IPS-11a (cell line): ENCODE measurements around the gene CDC37L1.

Experiments
- H3K4me3 ChIP-seq: one replicate; pipeline ENCODE4 v1.5.1; 2013; ENCODE audit warnings: low read depth, low read length, control low read depth

The CDC37L1 gene

GRCh38 chr9:4668604-4669003 lies 10.8 kb upstream of the CDC37L1 start:
- H3K4me3 ChIP-seq, result no peak overlapping the region

- no peak overlapping the region for H3K4me3 ChIP-seq
Observed at GRCh38 chr9:4669890-4670289, 9.5 kb upstream of the CDC37L1 start.

GRCh38 chr9:4670591-4670990 lies 8.8 kb upstream of the CDC37L1 start:
- no peak overlapping the region for H3K4me3 ChIP-seq

- no peak overlapping the region for H3K4me3 ChIP-seq
Observed at GRCh38 chr9:4671737-4672136, 7.6 kb upstream of the CDC37L1 start.

GRCh38 chr9:4674783-4675182 lies 4.6 kb upstream of the CDC37L1 start:
- no peak overlapping the region for H3K4me3 ChIP-seq

- no peak overlapping the region for H3K4me3 ChIP-seq
Observed at GRCh38 chr9:4677392-4677791, 2.0 kb upstream of the CDC37L1 start.

GRCh38 chr9:4678679-4679267 lies 596 bp upstream of the CDC37L1 start:
- peak overlapping the region; percentile 84 for H3K4me3 ChIP-seq

GRCh38 chr9:4680173-4680525 lies 780 bp downstream of the CDC37L1 start:
- H3K4me3 ChIP-seq, result peak overlapping the region; percentile 84

GRCh38 chr9:4680750-4681149 lies 1.4 kb downstream of the CDC37L1 start:
- peak overlapping the region; percentile 84 for H3K4me3 ChIP-seq

GRCh38 chr9:4684820-4685219 lies 5.5 kb downstream of the CDC37L1 start:
- no peak overlapping the region for H3K4me3 ChIP-seq

GRCh38 chr9:4686112-4686511 lies 6.7 kb downstream of the CDC37L1 start:
- no peak overlapping the region for H3K4me3 ChIP-seq

GRCh38 chr9:4686584-4686983 lies 7.2 kb downstream of the CDC37L1 start:
- no peak overlapping the region for H3K4me3 ChIP-seq

GRCh38 chr9:4689021-4689420 lies 9.7 kb downstream of the CDC37L1 start:
- H3K4me3 ChIP-seq, result no peak overlapping the region

GRCh38 chr9:4689687-4690104 lies 10.3 kb downstream of the CDC37L1 start:
- H3K4me3 ChIP-seq, result no peak overlapping the region

- no peak overlapping the region for H3K4me3 ChIP-seq
Observed at GRCh38 chr9:4690144-4690543, 10.8 kb downstream of the CDC37L1 start.

- no peak overlapping the region for H3K4me3 ChIP-seq
Observed at GRCh38 chr9:4691795-4692194, 12.4 kb downstream of the CDC37L1 start.

GRCh38 chr9:4700091-4700490 lies 20.7 kb downstream of the CDC37L1 start:
- no peak overlapping the region for H3K4me3 ChIP-seq

- H3K4me3 ChIP-seq, result no peak overlapping the region
Observed at GRCh38 chr9:4700932-4701331, 21.6 kb downstream of the CDC37L1 start.

- H3K4me3 ChIP-seq, result no peak overlapping the region
Observed at GRCh38 chr9:4701526-4701925, 22.2 kb downstream of the CDC37L1 start.

GRCh38 chr9:4704129-4704528 lies 24.8 kb downstream of the CDC37L1 start:
- H3K4me3 ChIP-seq, result no peak overlapping the region

GRCh38 chr9:4706021-4706420 lies 26.7 kb downstream of the CDC37L1 start:
- H3K4me3 ChIP-seq, result no peak overlapping the region

- H3K4me3 ChIP-seq, result no peak overlapping the region
Observed at GRCh38 chr9:4706971-4707622, 27.7 kb downstream of the CDC37L1 start.

- no peak overlapping the region for H3K4me3 ChIP-seq
Observed at GRCh38 chr9:4709380-4709779, 30.0 kb downstream of the CDC37L1 start.
